HepG2 (cell line): ENCODE results near the gene TELO2. TPM values are rescaled to one million over a fixed set of nuclear protein-coding genes. Genes with fewer than 3 reads are reported as not detected.
"Not testable (repeated sequence)": the region's sequence is repeated elsewhere in the genome, so short reads cannot be mapped to it uniquely, and the experiment has no call there.

ENCODE experiments used
- ATAC-seq: fragments of 200-7000 bp; cut with Tn5 transposase; 3 replicates; pipeline ENCODE4 v1.9.1; 2020; ENCODE audit warnings: mild to moderate bottlenecking, moderate library complexity
- BruUV-seq: library from RNA; stranded (reverse); fragments of 400-500 nt; replicated peaks from 2 replicates; lab custom pipeline; 2021; lab: Mats Ljungman, UMichigan
- CTCF ChIA-PET: fragments of 300-600 bp; formaldehyde crosslinking; extraction: SDS; loops from one replicate; lab custom pipeline; 2021; ENCODE audit warnings: low total read pairs, inconsistent platforms, low intra/inter-chr PET ratio; lab: Yijun Ruan, JAX
- POLR2A ChIA-PET: fragments of 350-600 bp; sonication (Branson Sonifier 250); formaldehyde crosslinking; loops from one replicate; lab custom pipeline; 2020; ENCODE audit warnings: antibody characterized with exemption, inconsistent platforms; lab: Yijun Ruan, JAX
- DNase-seq: peaks from one replicate; pipeline ENCODE4 v3.0.0-alpha.2; 2015; ENCODE audit warnings: low spot score
- FAIRE-seq: peaks from 3 replicates; lab custom pipeline; 2011; peaks lifted over from hg19 to GRCh38; lab: Jason Lieb, UNC
- H2AFZ ChIP-seq: one replicate; pipeline ENCODE4 v1.6.1; 2011; ENCODE audit warnings: low read length, inconsistent platforms
- H3K27ac ChIP-seq: fragments of 300-600 bp; 3 replicates; pipeline ENCODE4 v1.8.0; 2011; ENCODE audit warnings: mixed run types, mild to moderate bottlenecking, mixed read lengths, low read length, inconsistent platforms; ENCODE audit not compliant: insufficient read depth; ENCODE audit errors: extremely low read length
- H3K27me3 ChIP-seq, 2 experiments: fragments of 200-600 bp in 1 of 2; 2 replicates in 1 of 2; 3 replicates in 1 of 2; pipeline versions ENCODE4 v1.6.0 to v1.8.0; 2011; ENCODE audit warnings: low read length in 2 of 2, mild to moderate bottlenecking in 2 of 2, moderate library complexity in 2 of 2, inconsistent platforms in 1 of 2; ENCODE audit not compliant: insufficient read depth in 2 of 2, control insufficient read depth in 1 of 2
- H3K36me3 ChIP-seq, 2 experiments: fragments of 200-600 bp in 1 of 2; replicated peaks in 1 of 2; 2 replicates in 1 of 2; 3 replicates in 1 of 2; pipeline versions ENCODE4 v1.5.1 to v1.8.0; 2011; ENCODE audit warnings: low read length in 2 of 2, inconsistent platforms in 1 of 2; ENCODE audit not compliant: insufficient read depth in 2 of 2, control insufficient read depth in 1 of 2
- H3K4me1 ChIP-seq: 2 replicates; pipeline ENCODE4 v1.5.1; 2012; ENCODE audit warnings: low read length, inconsistent platforms; ENCODE audit not compliant: insufficient read depth
- H3K4me2 ChIP-seq: 2 replicates; pipeline ENCODE4 v1.6.0; 2011; ENCODE audit warnings: low read depth, low read length, inconsistent platforms
- H3K4me3 ChIP-seq, 3 experiments: fragments of 200-600 bp in 1 of 3; sonication (generic), shearing (Covaris generic) in 1 of 3; replicated peaks in 1 of 3; 2 replicates each; pipeline ENCODE4 v1.5.1; 2011 to 2016; ENCODE audit warnings: low read length in 3 of 3, inconsistent platforms in 2 of 3, low read depth in 2 of 3, mild to moderate bottlenecking in 2 of 3, control low read depth in 1 of 3, mixed read lengths in 1 of 3; ENCODE audit not compliant: insufficient read depth in 1 of 3
- H3K79me2 ChIP-seq: one replicate; pipeline ENCODE4 v1.6.1; 2011; ENCODE audit warnings: low read length, inconsistent platforms; ENCODE audit not compliant: insufficient read depth
- H3K9ac ChIP-seq: 2 replicates; pipeline ENCODE4 v1.6.0; 2011; ENCODE audit warnings: mild to moderate bottlenecking, low read depth, low read length, inconsistent platforms; ENCODE audit not compliant: insufficient read depth
- H3K9me3 ChIP-seq: 2 replicates; pipeline ENCODE4 v1.5.1; 2012; ENCODE audit warnings: mild to moderate bottlenecking, low read length
- H4K20me1 ChIP-seq: 2 replicates; pipeline ENCODE4 v1.6.0; 2011; ENCODE audit warnings: inconsistent platforms, mild to moderate bottlenecking, low read length, moderate library complexity; ENCODE audit not compliant: insufficient read depth
- IRF9 ChIP-seq: sonication (generic); formaldehyde crosslinking; IDR thresholded peaks from 2 replicates; pipeline ENCODE4 v1.8.0; 2022; ENCODE audit warnings: missing genetic modification reagents, mild to moderate bottlenecking, borderline replicate concordance
- POLR2G ChIP-seq: fragments of 200-400 bp; formaldehyde crosslinking; IDR thresholded peaks from 2 replicates; pipeline ENCODE4 v1.6.1; 2018; ENCODE audit warnings: mild to moderate bottlenecking, low read depth, low read length, moderate library complexity
- ZFP36L1 ChIP-seq: sonication (generic); formaldehyde crosslinking; IDR thresholded peaks from 2 replicates; pipeline ENCODE4 v1.8.0; 2022; ENCODE audit warnings: mild to moderate bottlenecking, missing genetic modification reagents, moderate library complexity
- ZNF441 ChIP-seq: sonication (generic); formaldehyde crosslinking; IDR thresholded peaks from 2 replicates; pipeline ENCODE4 v1.7.0; 2021; ENCODE audit warnings: missing genetic modification reagents, borderline replicate concordance
- ZNF446 ChIP-seq: sonication (generic); formaldehyde crosslinking; IDR thresholded peaks from 2 replicates; pipeline ENCODE4 v1.5.0; 2020; ENCODE audit warnings: mild to moderate bottlenecking, missing genetic modification reagents
- ZNF616 ChIP-seq: sonication (generic); formaldehyde crosslinking; IDR thresholded peaks from 2 replicates; pipeline ENCODE4 v1.5.0; 2020; ENCODE audit warnings: low read depth, mild to moderate bottlenecking, missing genetic modification reagents
- ZNF629 ChIP-seq: sonication (generic); formaldehyde crosslinking; conservative IDR thresholded peaks from 2 replicates; pipeline ENCODE4 v1.5.0; 2020; ENCODE audit warnings: missing genetic modification reagents
- ZNF704 ChIP-seq: sonication (generic); formaldehyde crosslinking; IDR thresholded peaks from 2 replicates; pipeline ENCODE4 v1.8.1; 2023; ENCODE audit warnings: mild to moderate bottlenecking, inconsistent platforms, moderate library complexity, missing genetic modification reagents, borderline replicate concordance
- ZSCAN5A ChIP-seq: sonication (generic); formaldehyde crosslinking; IDR thresholded peaks from 2 replicates; pipeline ENCODE4 v1.8.0; 2022; ENCODE audit warnings: mild to moderate bottlenecking, missing genetic modification reagents, borderline replicate concordance
- WGBS: methylation state at CpG from one replicate; pipeline ENCODE4 v1.1.6; 2017; ENCODE audit warnings: low lambda C conversion rate; 5-methylcytosine and 5-hydroxymethylcytosine counted together
- in situ Hi-C: cut with HindIII; loops from 2 replicates; pipeline ENCODE4 v1.10.0; 2017; ENCODE audit warnings: low pct_unique_long_range_greater_than_20kb; ENCODE audit not compliant: extremely low pct_ligation_motif_present
- intact Hi-C: fragments of 100-400 bp; cut with micrococcal nuclease; formaldehyde crosslinking; loops from one replicate; pipeline ENCODE4 v1.10.0; 2022; ENCODE audit not compliant: unreplicated experiment
- polyA plus RNA-seq, 8 experiments: library from polyadenylated mRNA; depleted of rRNA in 3 of 8; stranded (reverse) in 7 of 8; unstranded in 1 of 8; fragments of >200 nt; fragmentation: Illumina TruSeq in 4 of 8; extraction: Trizol in 4 of 8; gene quantifications; 2 replicates each; pipeline versions ENCODE4 v1.2.1 to v1.2.3, GENCODE V29; 2011 to 2016; ENCODE audit warnings: low read depth in 4 of 8, missing spikeins in 1 of 8, mixed read lengths in 1 of 8; ENCODE audit not compliant: insufficient read depth in 1 of 8
- total RNA-seq, 5 experiments: library from RNA; depleted of rRNA; stranded (reverse); fragments of >200 nt; fragmentation: Illumina TruSeq; extraction: Trizol; gene quantifications; 2 replicates each; pipeline ENCODE4 v1.2.3, GENCODE V29; 2016; ENCODE audit warnings: low read depth in 1 of 5

The TELO2 gene
- total and polyA plus RNA-seq, 2 of the 13 experiments (the other 11 are each of a cell fraction or from before 2014, with no cell fraction given): 10.1 to 17.9 TPM

GRCh38 chr16:1469141-1469540 is 24.0 kb upstream of the TELO2 start:
- H3K9ac ChIP-seq, H2AFZ ChIP-seq, ATAC-seq, BruUV-seq, in situ Hi-C loops, POLR2A ChIA-PET, H3K27ac ChIP-seq, DNase-seq, H3K4me3 ChIP-seq, H3K9me3 ChIP-seq, intact Hi-C loops, H3K27me3 ChIP-seq, FAIRE-seq, CTCF ChIA-PET, H3K4me2 ChIP-seq, H3K36me3 ChIP-seq, H4K20me1 ChIP-seq: not testable (repeated sequence)
- Histone ChIP-seq H3K4me1 (peaks cover 41% of the 10 kb centered on the region), H3K79me2 (peaks cover 36% of the 10 kb centered on the region)
- 85% methylated on average over 5 of the region's 5 CpGs for WGBS

- H3K4me3 ChIP-seq: no peak overlapping the region
- H3K4me1 ChIP-seq: peaks cover 44% of the 10 kb centered on the region
- peaks cover 39% of the 10 kb centered on the region for H3K79me2 ChIP-seq
- ChIA-PET CTCF (no interaction called here), POLR2A (no interaction called here)
- no peak overlapping the region for H3K4me2 ChIP-seq
- ATAC-seq (no peak), DNase-seq (no peak), FAIRE-seq (no peak)
- WGBS: 91% methylated on average over 20 of the region's 20 CpGs
- no peak overlapping the region for H2AFZ ChIP-seq
- H3K27me3 ChIP-seq: no peaks in the 10 kb centered on the region; a peak in 1 of 5 replicates
- H3K36me3 ChIP-seq: peaks cover 0 to 1% of the 10 kb centered on the region in 2 experiments; a peak in 1 of 5 replicates
- no TSS peak for BruUV-seq
- in situ Hi-C loops: no loop called here
- H3K27ac ChIP-seq: no peak overlapping the region
- no peaks in the 10 kb centered on the region for H4K20me1 ChIP-seq
- no peak overlapping the region for H3K9ac ChIP-seq
- H3K9me3 ChIP-seq: no peaks in the 10 kb centered on the region
- intact Hi-C loops: no loop called here
- TF ChIP-seq ZSCAN5A (CRISPR knock-in tag): no peak
- TF ChIP-seq ZNF441 (CRISPR knock-in tag): no peak
- no peak for TF ChIP-seq ZNF616
- TF ChIP-seq ZNF629 (CRISPR knock-in tag): no peak
- no peak for TF ChIP-seq POLR2G
- TF ChIP-seq IRF9: no peak
- TF ChIP-seq ZFP36L1: no peak
- no peak for TF ChIP-seq ZNF704 (CRISPR knock-in tag)
- TF ChIP-seq ZNF446 (CRISPR knock-in tag): no peak
These were observed 23.4 kb upstream of the TELO2 start for GRCh38 chr16:1469693-1470201.
